GM10248 (cell line): Measurements from ENCODE around the gene RAB37.

ENCODE experiments used
- CTCF ChIA-PET: fragments of 300-600 bp; sonication (Branson Sonifier 250); formaldehyde crosslinking; extraction: SDS; loops from one replicate; lab custom pipeline; 2021; ENCODE audit warnings: antibody characterized with exemption; lab: Yijun Ruan, JAX
- POLR2A ChIA-PET: fragments of 350-650 bp; sonication (Branson Sonifier 250); formaldehyde crosslinking; extraction: SDS; loops from one replicate; lab custom pipeline; 2020; ENCODE audit warnings: antibody characterized with exemption; lab: Yijun Ruan, JAX
- DNase-seq: peaks from one replicate; pipeline ENCODE4 v3.0.0; 2012; ENCODE audit errors: extremely low spot score
- CTCF ChIP-seq: IDR thresholded peaks from 2 replicates; pipeline ENCODE4 v1.5.1; 2012; ENCODE audit warnings: mild to moderate bottlenecking, low read depth; ENCODE audit errors: extremely low read depth, missing control alignments, control extremely low read depth

The RAB37 gene

GRCh38 chr17:74746376-74746775 lies 9.3 kb downstream of the RAB37 start:
- POLR2A ChIA-PET: no interaction called here
- DNase-seq: no peak
- CTCF ChIA-PET: interaction anchor here (0.7 to 4.4 kb wide), 13 partner anchors 9 to 215 kb away, joined by 3 to 88 read pairs (median 13); partner anchors contain the start of genes NAT9 and RAB37
- no peak for TF ChIP-seq CTCF

GRCh38 chr17:74746922-74747321 lies 9.9 kb downstream of the RAB37 start:
- no peak for DNase-seq
- no peak for TF ChIP-seq CTCF
- ChIA-PET POLR2A (interaction anchor here (1.5 kb wide), 1 partner anchor 15 kb away, joined by 4 read pairs; no protein-coding TSS in a partner anchor), CTCF (interaction anchor here (3.2 to 4.4 kb wide), 8 partner anchors 10 to 215 kb away, joined by 12 to 88 read pairs (median 27); partner anchors contain the start of genes NAT9 and RAB37)

GRCh38 chr17:74748279-74748528 lies 11.1 kb downstream of the RAB37 start:
- ChIA-PET POLR2A (interaction anchor here (1.5 kb wide), 1 partner anchor 13 kb away, joined by 4 read pairs; no protein-coding TSS in a partner anchor), CTCF (interaction anchor here (1.2 to 4.4 kb wide), 2 partner anchors 11 to 91 kb away, joined by 5 to 47 read pairs; partner anchors contain the start of gene RAB37)
- DNase-seq: no peak
- TF ChIP-seq CTCF: no peak

GRCh38 chr17:74748529-74749278 lies 11.6 kb downstream of the RAB37 start, which contains the start of gene NHERF1:
NHERF1 (plus strand) TSS chr17:74748628; CDS start chr17:74748847, 219 bp downstream.
- peak; percentile 19 for TF ChIP-seq CTCF
- peak; percentile 99 for DNase-seq
- ChIA-PET POLR2A (interaction anchor here (0.5 to 1.5 kb wide), 5 partner anchors 10 to 372 kb away, joined by 3 to 9 read pairs (median 4); no protein-coding TSS in a partner anchor), CTCF (interaction anchor here (1.1 to 6.4 kb wide), 8 partner anchors 11 to 91 kb away, joined by 3 to 47 read pairs (median 8); partner anchors contain the start of gene RAB37)

- DNase-seq: no peak
- ChIA-PET CTCF (interaction anchor here (0.8 to 6.4 kb wide), 10 partner anchors 10 to 238 kb away, joined by 3 to 44 read pairs (median 4); partner anchors contain the start of genes CDR2L and RAB37), POLR2A (interaction anchor here (0.6 to 1.5 kb wide), 5 partner anchors 11 to 371 kb away, joined by 3 to 9 read pairs (median 3); no protein-coding TSS in a partner anchor)
- no peak for TF ChIP-seq CTCF
These were observed 12.4 kb downstream of the RAB37 start for GRCh38 chr17:74749279-74750038.

- TF ChIP-seq CTCF: no peak
- POLR2A ChIA-PET: interaction anchor here (1.1 to 1.5 kb wide), 2 partner anchors 12 to 21 kb away, joined by 3 to 9 read pairs; no protein-coding TSS in a partner anchor
- CTCF ChIA-PET: interaction anchor here (0.8 to 6.4 kb wide), 9 partner anchors 10 to 238 kb away, joined by 3 to 44 read pairs (median 5); partner anchors contain the start of genes CDR2L and RAB37
- DNase-seq: no peak
These were observed 12.9 kb downstream of the RAB37 start for GRCh38 chr17:74750039-74750326.
